HG03196 (cell line): Measurements from ENCODE around the gene MAGI1.
A peak's percentile ranks its signal among the peaks of the same experiment; 100 is the strongest.

ENCODE experiments used
- ATAC-seq: cut with Tn5 transposase; IDR thresholded peaks from one replicate; pipeline ENCODE4 v1.9.1; 2021; ENCODE audit not compliant: unreplicated experiment

The MAGI1 gene

DNA sequence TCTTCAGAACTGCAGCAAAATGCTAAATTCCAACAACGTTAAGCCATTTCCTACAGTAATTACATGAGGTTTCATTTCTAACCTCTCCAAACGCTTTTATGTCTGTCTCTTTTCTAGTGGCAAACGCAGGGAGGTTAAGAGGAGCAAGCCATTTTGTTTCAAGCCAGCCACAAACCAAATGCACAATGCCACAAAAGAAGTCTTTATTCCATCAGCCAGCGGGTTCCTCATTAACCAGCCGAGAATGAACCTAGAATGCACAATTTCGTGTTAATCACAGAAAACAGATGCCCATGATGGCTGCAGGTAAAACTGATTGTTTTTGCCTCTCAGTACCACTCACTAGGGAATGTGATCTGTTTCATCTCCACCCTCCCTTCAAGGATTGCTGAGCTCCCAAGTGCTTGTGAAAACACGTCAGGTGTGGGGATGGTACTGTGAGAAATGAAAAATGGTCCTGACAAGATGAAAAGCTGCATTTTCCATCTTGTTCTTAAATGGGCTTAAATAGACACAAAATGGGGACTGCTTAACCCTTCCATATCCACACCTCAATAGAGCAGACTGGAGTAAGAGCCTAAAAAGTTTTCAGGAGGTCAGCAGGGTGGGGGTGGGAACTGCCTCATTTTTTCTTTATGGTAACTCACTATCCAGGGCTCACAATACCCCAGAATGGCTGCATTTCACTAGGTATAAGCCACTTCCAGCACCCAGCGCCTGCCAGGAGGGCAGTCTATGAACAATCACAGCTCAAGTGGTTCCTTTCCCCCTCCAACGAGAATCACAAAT lies 277.1 kb downstream of the MAGI1 start:
- no peak for ATAC-seq

DNA sequence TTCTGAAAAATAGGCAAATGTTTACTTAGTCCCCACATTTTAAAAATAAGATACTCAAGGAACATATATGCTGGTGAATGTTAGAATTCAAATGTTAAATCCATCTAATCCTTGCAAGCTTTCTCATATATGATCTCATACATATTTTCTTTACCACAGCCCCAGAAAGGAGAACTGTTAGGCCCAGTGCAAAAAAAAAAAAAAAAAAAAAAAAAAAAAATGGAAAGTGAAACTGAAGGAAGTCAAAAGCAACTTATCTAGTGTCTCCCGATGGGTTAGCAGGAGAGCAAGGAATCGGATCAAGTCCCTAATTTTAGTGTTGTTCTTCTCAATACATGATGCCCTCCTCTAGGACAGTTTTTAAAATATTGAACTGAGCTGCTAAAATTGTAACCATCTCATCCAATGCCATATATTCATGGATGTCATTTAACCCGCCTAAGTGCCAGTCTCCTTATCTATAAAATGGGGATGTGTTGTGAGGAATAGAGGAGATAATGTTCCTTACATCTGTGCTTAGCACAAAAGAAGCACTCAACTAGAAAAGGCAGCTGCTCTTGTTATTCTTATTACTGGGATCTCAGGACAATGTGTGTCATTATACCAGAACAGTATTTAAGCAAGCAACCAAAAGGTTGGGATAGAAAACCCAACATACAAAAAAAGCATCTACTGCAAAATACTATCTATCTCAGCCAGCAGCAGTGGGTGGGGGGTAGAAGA lies 279.7 kb downstream of the MAGI1 start:
- ATAC-seq, result no peak

DNA sequence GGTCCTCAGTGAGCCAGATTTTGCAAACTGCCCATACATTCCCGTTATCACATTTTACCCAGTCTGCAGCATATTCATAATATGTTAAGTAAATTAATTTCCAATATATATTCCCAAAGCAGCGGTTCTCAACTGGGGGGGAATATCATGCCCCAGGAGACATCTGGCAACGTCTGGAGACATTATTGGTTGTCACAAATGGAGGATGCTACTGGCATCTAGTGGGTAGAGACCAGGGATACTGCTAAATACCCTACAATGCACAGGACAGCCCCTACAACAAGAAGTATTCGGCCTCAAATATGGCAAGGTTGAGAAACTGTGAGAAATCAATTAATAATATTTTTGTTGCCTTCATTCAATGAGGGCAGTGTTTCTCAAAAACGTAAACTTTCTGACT lies 280.3 kb downstream of the MAGI1 start:
- no peak for ATAC-seq

DNA sequence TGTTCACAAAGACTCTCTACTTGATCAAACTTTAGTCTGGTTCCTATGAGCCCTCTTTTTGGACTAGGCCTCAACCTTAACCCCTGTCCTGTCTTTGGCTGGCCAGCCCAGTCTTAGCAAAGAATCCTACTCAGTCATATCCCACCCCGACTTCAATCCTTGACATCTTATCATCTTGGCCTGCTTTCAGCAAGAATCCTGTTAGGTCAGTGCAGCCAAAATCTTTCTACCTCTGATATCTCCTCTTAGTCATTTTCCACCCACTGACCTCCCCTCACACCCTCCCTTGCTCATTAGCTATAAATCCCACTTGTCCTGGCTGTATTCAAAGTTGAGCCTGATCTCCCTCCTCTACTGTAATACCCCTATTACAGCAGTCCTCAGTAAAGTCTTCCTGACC lies 286.1 kb downstream of the MAGI1 start:
- ATAC-seq, result no peak

DNA sequence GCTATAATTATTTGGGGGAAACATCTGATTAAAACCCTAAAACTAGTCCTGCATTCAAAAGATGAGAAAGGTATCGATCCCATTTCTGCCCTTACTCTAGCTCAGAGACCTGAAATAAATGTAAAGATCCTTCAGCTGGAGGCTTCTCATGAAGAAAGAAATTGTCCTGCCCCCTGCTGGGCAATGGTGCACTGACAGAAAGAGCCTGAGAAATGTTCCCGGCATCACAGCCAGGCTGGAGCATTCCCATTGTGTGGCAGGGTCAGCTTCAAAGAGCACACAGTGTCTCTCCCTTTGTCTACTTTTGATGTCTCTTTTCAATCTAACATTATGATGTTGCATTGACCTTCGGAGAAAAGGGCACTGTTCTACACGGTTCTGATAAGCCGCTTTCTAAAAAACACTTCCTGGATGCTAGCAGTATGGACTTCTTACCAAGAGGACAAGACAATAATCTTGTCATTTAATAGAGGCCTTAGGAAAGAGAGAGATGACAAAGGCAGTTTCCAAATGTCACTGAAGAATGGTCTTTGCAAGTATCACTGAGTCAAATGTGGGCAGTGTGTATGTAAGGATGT lies 287.5 kb downstream of the MAGI1 start:
- no peak for ATAC-seq

DNA sequence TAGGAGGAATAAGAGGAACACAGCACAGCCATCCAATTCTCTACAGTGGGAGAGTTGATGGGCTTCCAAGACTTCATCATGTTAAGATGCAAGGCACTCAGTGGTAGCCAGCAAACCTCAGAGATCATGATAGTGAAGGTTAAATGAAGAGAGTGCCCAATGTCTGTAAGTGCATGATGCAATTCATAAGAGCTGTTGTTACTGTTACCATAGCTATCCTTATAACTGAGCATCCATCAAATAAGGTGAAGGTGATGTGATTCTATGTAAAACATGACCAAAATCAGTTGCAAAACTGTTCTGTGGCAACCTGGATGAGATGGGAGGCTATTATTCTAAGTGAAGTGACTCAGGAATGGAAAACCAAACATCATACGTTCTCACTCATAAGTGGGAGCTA lies 289.7 kb downstream of the MAGI1 start:
- no peak for ATAC-seq

DNA sequence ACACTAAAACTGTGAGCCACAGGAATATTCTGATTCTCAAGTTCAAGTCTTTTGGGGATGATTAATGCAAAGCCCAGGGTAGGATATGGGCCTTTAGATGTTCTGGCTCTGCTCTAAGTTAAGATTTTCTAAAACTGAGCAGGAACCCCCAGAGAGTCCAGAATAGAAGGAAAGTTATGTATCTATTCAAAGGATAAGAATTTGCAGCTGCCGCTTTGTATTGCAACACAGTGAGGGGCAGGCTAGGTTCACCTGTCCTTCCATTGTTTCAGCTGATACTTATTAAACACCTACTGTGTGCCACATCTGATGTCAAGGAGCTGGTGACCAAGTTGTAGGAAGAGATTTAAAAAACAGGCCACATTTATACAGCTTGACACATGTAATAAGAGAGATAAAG lies 290.4 kb downstream of the MAGI1 start:
- ATAC-seq, result no peak

DNA sequence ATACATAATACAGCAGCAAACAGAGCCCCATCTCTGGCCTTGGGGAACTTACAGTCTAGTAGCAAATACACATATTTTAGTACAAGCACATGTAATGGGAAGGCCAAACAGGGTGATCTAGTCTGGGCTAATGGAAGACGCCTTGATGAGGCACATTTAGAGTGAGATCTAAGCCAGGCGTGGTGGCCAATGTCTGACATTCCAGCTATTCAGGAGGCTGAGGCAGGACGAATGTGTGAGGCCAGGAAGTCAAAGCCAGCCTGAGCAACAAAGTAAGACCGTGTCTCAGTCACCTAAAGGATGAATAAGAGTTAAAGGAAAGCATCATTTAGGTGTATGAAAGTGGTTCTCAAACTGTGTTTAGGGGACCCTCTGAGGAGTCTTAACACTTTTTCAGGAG lies 291.9 kb downstream of the MAGI1 start:
- ATAC-seq, result no peak

DNA sequence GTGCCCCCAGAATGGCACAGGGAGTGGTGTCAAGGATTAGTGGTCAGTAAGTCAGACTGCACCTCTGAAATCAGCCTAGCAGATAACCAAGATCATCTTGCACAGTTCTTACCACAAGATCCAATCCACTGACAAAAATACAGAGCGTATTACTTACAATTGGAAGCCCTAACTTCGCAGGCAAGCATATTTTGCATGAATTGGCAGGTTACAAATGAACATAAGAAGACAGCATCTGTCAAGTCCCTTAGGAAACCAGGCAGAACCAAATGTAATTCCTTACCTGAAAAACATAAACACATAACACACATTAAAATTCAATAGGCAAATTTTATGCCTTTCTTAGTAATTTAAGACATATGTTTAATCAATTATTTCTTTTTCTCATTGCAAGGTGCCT lies 293.4 kb downstream of the MAGI1 start:
- no peak for ATAC-seq

DNA sequence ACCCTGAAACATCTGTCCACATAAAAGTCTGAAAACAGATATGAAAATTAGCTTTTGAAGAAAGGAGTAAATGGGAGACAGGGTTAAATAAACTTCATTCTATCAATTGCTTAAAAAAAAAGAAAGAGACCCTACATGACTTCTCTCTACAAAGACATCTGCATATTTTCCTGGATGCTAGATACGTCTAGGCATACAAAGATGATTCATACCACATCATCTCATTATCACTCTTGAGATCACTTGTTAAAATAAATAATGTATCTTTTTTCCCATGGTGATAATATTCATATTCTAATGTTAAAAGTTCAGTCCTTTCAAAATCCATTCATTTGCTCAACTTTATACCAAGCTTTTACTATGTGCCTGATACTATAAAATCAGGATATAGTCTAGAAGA lies 295.8 kb downstream of the MAGI1 start:
- ATAC-seq, result no peak

DNA sequence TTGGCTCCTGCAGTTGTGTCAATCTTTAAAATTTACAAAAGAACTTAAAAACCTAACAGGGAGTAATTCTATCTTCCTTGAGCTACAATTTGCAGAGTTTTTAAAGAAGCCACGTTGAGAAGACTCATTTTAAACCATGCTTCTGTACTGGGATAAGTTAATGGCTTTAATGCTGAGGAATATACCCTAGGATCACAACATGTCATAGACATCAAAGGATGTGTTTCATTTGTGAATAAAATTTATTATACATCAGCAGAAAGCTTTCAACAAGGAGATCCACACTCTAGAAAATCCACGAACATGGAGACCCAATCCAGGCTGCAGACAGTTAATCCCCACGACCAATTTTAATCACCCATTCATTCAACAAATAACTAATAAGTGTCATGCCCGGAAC lies 297.2 kb downstream of the MAGI1 start:
- ATAC-seq, result no peak

DNA sequence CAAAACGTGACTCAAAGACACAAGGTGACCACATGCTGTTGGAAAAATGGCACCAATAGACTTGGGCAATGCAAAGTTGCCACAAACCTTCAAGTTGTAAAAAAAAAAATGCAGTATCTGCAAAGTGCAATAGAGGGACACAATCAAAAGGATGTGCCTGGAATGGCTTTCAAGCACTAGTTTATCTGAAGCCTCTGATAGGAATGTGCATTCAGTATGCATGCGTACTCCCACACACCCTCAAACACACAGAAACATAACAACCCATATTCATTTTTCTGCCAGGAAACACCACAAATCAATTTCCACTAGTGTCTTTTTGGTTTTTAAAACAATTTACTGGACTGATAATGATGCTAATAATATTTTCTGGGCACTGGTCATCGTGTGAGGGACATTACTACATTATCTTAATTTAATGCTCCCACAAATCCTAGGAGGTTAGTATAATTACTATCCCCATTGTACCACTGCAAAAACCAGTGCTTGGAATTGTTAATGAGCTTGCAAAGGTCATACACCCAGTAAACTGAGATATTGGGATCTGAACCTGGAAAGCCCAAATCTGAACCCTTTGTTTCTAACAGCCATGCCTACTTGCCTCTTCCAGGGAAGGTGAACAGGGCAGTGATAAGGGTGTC lies 298.7 kb downstream of the MAGI1 start:
- ATAC-seq, result no peak

DNA sequence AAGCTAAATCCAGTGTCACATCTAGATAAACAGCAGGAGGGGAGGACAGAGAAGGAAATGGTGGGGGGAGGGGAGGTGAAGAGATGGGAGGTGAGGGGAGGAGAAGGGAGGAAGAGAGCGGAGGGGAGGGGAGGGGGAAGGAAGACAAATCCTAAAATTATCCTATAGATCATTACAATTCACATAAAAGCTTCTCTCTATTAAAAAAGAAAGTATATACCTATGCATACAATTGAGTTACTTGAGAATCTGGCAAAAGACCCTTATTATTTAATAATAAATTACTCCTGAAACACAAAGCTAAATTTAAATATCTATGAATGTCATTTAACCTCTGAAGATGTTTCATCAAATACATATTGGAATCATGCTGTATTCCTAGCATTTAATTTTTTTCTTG lies 303.9 kb downstream of the MAGI1 start:
- ATAC-seq, result no peak

DNA sequence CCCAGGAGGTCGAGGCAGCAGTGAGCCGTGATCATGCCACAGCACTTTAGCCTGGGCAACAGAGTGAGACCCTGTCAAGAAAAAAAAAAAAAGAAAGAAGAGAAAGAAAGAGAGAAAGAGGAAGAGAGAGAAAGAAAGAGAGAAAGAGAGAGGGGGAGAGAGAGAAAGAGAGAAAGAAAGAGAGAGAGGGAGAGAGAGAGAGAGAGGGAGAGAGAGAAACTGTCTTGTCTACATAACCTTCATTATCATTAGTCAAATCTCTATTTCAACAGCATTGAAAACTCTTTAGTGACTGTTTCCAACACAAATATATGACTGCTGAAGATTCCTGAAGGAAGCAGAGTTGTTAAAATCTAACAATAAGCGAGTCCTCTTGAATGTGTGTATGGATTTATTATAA lies 304.3 kb downstream of the MAGI1 start:
- ATAC-seq, result no peak

DNA sequence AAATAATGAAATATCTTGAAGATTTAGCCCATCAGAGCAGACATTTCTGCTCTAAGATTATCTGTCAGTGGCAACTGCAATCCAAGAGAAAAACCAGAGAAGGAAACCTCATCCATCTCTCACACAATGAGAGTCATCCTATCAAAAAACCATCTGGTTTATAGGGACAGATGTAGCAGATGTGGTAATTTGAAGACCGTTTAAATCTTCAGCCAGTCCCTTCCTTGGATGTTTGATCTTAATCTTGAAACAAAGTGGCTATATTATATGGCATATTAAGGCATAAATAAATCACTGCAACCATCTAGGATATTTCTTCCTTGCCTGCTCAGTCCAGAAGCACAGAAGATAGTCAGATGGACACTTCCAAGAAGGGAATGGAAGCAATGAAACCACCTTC lies 305.3 kb downstream of the MAGI1 start:
- ATAC-seq, result no peak

DNA sequence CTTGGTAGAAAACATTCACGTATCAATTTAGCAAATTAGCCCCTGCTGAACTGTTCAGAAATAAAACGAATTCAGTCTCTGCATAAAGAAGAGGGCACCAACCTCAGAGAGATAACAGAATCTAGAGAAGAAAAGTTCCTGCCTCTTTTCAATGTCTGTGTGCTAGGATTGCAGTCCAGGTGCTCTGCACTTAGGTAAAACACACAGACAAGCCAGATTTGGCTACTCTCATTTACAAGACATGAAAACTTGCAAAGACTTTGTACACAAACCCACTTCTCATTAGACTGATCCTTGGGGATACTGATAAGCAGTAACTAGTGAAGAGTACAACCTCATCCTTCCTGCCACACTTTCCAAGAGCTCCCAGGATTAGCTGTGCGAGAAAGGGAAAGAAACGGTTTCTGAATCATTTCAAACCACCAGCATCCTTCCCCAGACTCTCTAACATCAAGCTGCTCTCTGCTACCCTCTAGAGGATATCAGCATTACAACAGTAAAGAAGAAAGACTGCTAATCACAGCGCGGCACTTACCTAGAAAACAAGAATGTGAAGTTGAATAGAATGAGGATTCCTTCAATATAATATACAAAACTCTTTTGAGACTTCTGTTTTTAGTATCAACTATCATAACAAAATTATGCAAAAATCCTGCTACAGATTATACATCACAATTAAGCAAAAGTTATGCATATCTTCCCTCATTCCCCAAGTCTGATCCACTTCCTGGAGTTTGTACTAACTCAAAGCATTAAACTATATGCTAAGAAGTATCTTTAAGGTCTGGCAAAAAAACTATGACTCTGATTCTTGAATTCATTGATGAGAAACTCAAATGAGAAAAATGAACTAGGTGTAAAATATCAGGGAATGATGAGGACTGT lies 306.4 kb downstream of the MAGI1 start:
- ATAC-seq, result peak; percentile 93

DNA sequence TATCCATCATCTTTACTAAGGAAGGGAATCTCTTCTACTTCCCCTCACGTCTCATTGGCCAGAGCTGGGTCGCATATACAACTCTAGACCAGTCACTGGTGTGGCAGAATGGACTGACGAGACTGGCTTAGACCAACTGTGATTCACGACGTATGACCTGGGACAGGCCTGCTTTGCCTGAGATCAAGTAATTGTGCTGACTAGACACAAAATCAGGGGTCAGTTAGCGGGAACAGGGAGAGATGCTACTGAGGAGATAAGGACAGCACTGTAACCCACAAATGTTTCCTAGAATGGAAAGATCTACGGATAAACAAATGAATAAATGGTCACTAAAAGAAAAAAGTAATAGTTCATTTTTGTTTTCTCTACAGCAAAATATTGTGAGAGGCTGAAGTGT lies 308.3 kb downstream of the MAGI1 start:
- ATAC-seq, result no peak

DNA sequence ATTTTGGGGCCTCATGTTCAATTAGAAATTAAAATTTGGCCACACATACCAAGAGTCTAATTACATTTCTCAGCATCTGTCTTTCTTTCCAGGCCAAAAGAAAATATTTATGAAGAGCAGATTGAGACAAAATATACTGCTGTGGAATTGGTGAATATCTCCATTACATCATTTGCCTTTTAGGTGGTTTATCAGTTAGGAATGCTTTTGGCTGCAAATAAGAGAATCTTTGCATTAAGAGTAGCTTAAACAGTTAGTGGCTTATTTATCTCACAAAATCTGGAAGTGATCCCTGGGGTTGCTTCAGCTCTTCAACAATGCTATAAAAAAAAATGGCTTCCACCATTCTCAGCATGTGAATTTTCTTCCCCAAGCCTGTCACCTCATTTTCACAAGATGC lies 308.7 kb downstream of the MAGI1 start:
- ATAC-seq, result no peak

DNA sequence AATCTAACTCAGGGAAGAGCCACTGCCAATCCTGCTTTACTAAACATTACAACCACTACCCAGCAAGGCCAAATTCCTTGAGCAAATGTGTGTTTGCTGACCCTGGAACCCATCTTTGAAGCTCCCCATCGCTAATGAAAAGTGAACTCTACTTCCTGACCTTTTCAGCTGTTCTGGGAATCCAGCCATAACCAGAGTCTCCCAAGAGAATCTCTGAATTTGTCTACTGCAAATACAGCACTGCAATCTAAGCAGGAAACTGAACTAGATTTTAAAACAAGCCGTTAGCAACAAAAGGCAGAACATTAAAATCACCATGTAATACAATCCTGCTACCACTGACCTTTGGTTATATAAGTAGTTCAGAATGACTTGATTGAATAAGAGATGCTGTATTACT lies 309.2 kb downstream of the MAGI1 start:
- no peak for ATAC-seq

DNA sequence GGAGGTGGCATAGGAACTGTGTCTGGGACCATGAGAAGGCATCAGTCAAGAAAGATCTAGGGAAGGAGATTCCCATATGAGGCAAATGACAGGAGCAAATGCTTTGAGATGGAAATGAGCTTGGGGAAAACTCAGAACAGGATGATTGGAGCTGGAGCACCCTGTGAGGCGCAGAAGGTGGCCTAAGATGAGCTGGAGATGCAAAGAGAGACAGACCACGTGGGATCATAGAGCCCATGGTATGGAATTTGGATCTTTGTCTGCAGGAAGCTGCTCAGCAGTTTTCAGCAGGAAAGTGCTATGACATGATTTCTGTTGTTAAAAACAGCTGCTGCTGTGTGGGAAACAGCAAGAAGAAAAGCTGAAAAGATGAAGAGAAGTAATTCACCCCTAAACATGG lies 310.6 kb downstream of the MAGI1 start:
- no peak for ATAC-seq

DNA sequence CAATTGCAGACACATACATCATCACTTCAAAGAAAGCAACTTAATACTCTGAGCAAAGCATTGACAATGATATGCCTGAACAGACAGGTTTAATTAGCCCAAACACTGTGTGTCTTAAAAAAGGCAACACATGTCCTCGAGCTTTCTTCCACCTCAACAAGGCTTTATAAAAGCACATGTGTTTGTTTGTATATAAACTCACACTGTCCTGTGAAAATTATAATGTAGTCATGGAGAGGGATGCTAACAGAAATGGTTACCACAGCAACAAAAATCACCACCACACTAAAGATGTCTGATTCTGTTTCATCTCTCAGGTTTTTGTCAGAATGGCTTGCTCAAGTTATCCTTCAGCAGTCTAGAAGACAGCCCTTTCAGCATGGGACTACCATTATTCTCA lies 314.7 kb downstream of the MAGI1 start:
- no peak for ATAC-seq
